ENCODE data around the gene SSBP2.
"Not testable (repeated sequence)": the region's sequence is repeated elsewhere in the genome, so short reads cannot be mapped to it uniquely, and the experiment has no call there.

The SSBP2 gene

GRCh38 chr5:81605299-81605698 lies 145.6 kb downstream of the SSBP2 start:
- no peak for DNase-seq (ENCODE audit: low read depth in 2 of 2, low spot score in 1 of 2)

- no peak for DNase-seq (ENCODE audit: low read depth in 2 of 2, low spot score in 1 of 2)
Observed at GRCh38 chr5:81604193-81604592, 146.7 kb downstream of the SSBP2 start.

- DNase-seq (ENCODE audit: low read depth in 2 of 2, low spot score in 1 of 2) = no peak
Observed at GRCh38 chr5:81601919-81602318, 149.0 kb downstream of the SSBP2 start.

GRCh38 chr5:81592085-81592484 lies 158.8 kb downstream of the SSBP2 start:
- not testable (repeated sequence) for DNase-seq (ENCODE audit: low read depth in 2 of 2, low spot score in 1 of 2)

- no peak for DNase-seq (ENCODE audit: low read depth in 2 of 2, low spot score in 1 of 2)
Observed at GRCh38 chr5:81590498-81591384, 160.2 kb downstream of the SSBP2 start.

GRCh38 chr5:81579262-81579924 lies 171.5 kb downstream of the SSBP2 start:
- DNase-seq (ENCODE audit: low read depth in 2 of 2, low spot score in 1 of 2) = no peak

GRCh38 chr5:81577091-81577490 lies 173.8 kb downstream of the SSBP2 start:
- DNase-seq (ENCODE audit: low read depth in 2 of 2, low spot score in 1 of 2) = no peak

GRCh38 chr5:81575924-81576323 lies 175.0 kb downstream of the SSBP2 start:
- no peak for DNase-seq (ENCODE audit: low read depth in 2 of 2, low spot score in 1 of 2)

- no peak for DNase-seq (ENCODE audit: low read depth in 2 of 2, low spot score in 1 of 2)
Observed at GRCh38 chr5:81572201-81572600, 178.7 kb downstream of the SSBP2 start.

GRCh38 chr5:81558188-81558587 lies 192.7 kb downstream of the SSBP2 start:
- no peak for DNase-seq (ENCODE audit: low read depth in 2 of 2, low spot score in 1 of 2)

GRCh38 chr5:81556809-81557208 lies 194.1 kb downstream of the SSBP2 start:
- no peak for DNase-seq (ENCODE audit: low read depth in 2 of 2, low spot score in 1 of 2)

- no peak for DNase-seq (ENCODE audit: low read depth in 2 of 2, low spot score in 1 of 2)
Observed at GRCh38 chr5:81555865-81556264, 195.0 kb downstream of the SSBP2 start.

- no peak for DNase-seq (ENCODE audit: low read depth in 2 of 2, low spot score in 1 of 2)
Observed at GRCh38 chr5:81554647-81555046, 196.2 kb downstream of the SSBP2 start.

GRCh38 chr5:81553567-81554212 lies 197.2 kb downstream of the SSBP2 start:
- DNase-seq (ENCODE audit: low read depth in 2 of 2, low spot score in 1 of 2) = no peak

- DNase-seq (ENCODE audit: low read depth in 2 of 2, low spot score in 1 of 2) = no peak
Observed at GRCh38 chr5:81552852-81553566, 197.9 kb downstream of the SSBP2 start.

GRCh38 chr5:81549123-81549522 lies 201.8 kb downstream of the SSBP2 start:
- DNase-seq (ENCODE audit: low read depth in 2 of 2, low spot score in 1 of 2) = no peak

- no peak for DNase-seq (ENCODE audit: low read depth in 2 of 2, low spot score in 1 of 2)
Observed at GRCh38 chr5:81547001-81547400, 203.9 kb downstream of the SSBP2 start.

GRCh38 chr5:81545911-81546310 lies 205.0 kb downstream of the SSBP2 start:
- DNase-seq (ENCODE audit: low read depth in 2 of 2, low spot score in 1 of 2) = no peak

- DNase-seq (ENCODE audit: low read depth in 2 of 2, low spot score in 1 of 2) = no peak
Observed at GRCh38 chr5:81544351-81545018, 206.4 kb downstream of the SSBP2 start.

- no peak for DNase-seq (ENCODE audit: low read depth in 2 of 2, low spot score in 1 of 2)
Observed at GRCh38 chr5:81542242-81542641, 208.7 kb downstream of the SSBP2 start.

All from stimulated activated CD8-positive, alpha-beta memory T cell treated with anti-CD3 and anti-CD28 coated beads, Interleukin-4, amount 100 ng/mL, for 4 hours (primary cell).